GM10266 (cell line): ENCODE results near the gene FAM20A.

Experiments used
- DNase-seq: peaks from one replicate; pipeline ENCODE4 v3.0.0; 2012; ENCODE audit errors: extremely low spot score
- CTCF ChIP-seq: IDR thresholded peaks from 2 replicates; pipeline ENCODE4 v1.5.1; 2012; ENCODE audit warnings: mild to moderate bottlenecking, low read depth; ENCODE audit not compliant: control insufficient read depth, insufficient read depth; ENCODE audit errors: missing control alignments

FAM20A gene

GRCh38 chr17:68616334-68616733 is 15.2 kb upstream of the FAM20A start:
- no peak for DNase-seq
- TF ChIP-seq CTCF: no peak

- DNase-seq: no peak
- TF ChIP-seq CTCF: no peak
Observed at GRCh38 chr17:68614718-68615117, 13.6 kb upstream of the FAM20A start.

GRCh38 chr17:68613739-68614298 is 12.7 kb upstream of the FAM20A start:
- TF ChIP-seq CTCF: peak; percentile 70
- peak; percentile 53 for DNase-seq

GRCh38 chr17:68612923-68613292 is 11.7 kb upstream of the FAM20A start:
- no peak for TF ChIP-seq CTCF
- no peak for DNase-seq

GRCh38 chr17:68612209-68612922 is 11.2 kb upstream of the FAM20A start:
- no peak for DNase-seq
- no peak for TF ChIP-seq CTCF

- no peak for DNase-seq
Observed at GRCh38 chr17:68611353-68612208, 10.4 kb upstream of the FAM20A start.

More at GRCh38 chr17:68611353-68612208, 10.4 kb upstream of the FAM20A start:
- TF ChIP-seq CTCF: no peak
